ENCODE data around the gene ZNF865. TPM values are rescaled to one million over a fixed set of nuclear protein-coding genes. Genes with fewer than 3 reads are reported as not detected.

The ZNF865 gene
- total RNA-seq, 2 experiments from 2014 or later: 3.0 to 11.3 TPM

DNA sequence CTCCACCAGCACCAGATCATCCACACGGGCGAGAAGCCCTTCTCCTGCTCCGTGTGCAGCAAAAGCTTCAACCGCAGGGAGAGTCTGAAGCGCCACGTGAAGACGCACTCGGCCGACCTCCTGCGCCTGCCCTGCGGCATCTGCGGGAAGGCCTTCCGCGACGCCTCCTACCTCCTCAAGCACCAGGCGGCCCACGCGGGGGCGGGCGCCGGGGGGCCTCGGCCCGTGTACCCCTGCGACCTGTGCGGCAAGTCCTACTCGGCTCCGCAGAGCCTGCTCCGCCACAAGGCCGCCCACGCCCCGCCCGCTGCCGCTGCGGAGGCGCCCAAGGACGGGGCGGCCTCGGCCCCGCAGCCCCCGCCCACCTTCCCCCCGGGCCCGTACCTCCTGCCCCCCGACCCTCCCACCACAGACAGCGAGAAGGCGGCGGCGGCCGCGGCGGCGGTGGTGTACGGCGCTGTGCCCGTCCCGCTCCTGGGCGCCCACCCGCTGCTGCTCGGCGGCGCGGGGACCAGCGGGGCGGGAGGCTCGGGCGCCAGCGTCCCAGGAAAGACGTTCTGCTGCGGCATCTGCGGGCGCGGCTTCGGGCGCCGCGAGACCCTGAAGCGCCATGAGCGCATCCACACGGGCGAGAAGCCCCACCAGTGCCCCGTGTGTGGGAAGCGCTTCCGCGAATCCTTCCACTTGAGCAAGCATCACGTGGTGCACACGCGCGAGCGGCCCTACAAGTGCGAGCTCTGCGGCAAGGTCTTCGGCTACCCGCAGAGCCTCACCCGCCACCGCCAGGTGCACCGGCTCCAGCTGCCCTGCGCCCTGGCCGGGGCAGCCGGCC, 9.5 kb downstream of the ZNF865 start:
- no TSS peak for BruUV-seq (replicated peaks)
- Histone ChIP-seq H3K9me3 (ENCODE audit: low read length) (no peaks in the 10 kb centered on the region), H2AFZ (ENCODE audit: low read length) (no peak overlapping the region), H3K4me3 (ENCODE audit: low read depth, low read length, poor library complexity, severe bottlenecking) (no peak overlapping the region), H3K79me2 (ENCODE audit: insufficient read depth, low read depth, low read length) (no peaks in the 10 kb centered on the region), H3K9me2 (ENCODE audit: insufficient read depth, low read length) (no peaks in the 10 kb centered on the region), H3K27ac (ENCODE audit: low read depth, low read length, poor library complexity, severe bottlenecking) (no peak overlapping the region), H3K36me3 (ENCODE audit: insufficient read depth, low read length) (peaks cover 39% of the 10 kb centered on the region), H3K4me2 (ENCODE audit: low read length) (no peak overlapping the region), H4K20me1 (ENCODE audit: insufficient read depth, low read length) (no peaks in the 10 kb centered on the region), H3K4me1 (ENCODE audit: insufficient read depth, low read length, poor library complexity, severe bottlenecking) (no peaks in the 10 kb centered on the region)
- TF ChIP-seq, protein P1, sequence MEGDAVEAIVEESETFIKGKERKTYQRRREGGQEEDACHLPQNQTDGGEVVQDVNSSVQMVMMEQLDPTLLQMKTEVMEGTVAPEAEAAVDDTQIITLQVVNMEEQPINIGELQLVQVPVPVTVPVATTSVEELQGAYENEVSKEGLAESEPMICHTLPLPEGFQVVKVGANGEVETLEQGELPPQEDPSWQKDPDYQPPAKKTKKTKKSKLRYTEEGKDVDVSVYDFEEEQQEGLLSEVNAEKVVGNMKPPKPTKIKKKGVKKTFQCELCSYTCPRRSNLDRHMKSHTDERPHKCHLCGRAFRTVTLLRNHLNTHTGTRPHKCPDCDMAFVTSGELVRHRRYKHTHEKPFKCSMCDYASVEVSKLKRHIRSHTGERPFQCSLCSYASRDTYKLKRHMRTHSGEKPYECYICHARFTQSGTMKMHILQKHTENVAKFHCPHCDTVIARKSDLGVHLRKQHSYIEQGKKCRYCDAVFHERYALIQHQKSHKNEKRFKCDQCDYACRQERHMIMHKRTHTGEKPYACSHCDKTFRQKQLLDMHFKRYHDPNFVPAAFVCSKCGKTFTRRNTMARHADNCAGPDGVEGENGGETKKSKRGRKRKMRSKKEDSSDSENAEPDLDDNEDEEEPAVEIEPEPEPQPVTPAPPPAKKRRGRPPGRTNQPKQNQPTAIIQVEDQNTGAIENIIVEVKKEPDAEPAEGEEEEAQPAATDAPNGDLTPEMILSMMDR (conservative IDR thresholded peaks at IDR 0.05; ENCODE audit: low read length): no peak
- ChIA-PET POLR2A (no interaction called here), CTCF (ENCODE audit: unreplicated experiment) (no interaction called here)
- intact Hi-C loops (cut with micrococcal nuclease; ENCODE audit: unreplicated experiment): no loop called here
- no peak for DNase-seq (ENCODE audit: low spot score)

DNA sequence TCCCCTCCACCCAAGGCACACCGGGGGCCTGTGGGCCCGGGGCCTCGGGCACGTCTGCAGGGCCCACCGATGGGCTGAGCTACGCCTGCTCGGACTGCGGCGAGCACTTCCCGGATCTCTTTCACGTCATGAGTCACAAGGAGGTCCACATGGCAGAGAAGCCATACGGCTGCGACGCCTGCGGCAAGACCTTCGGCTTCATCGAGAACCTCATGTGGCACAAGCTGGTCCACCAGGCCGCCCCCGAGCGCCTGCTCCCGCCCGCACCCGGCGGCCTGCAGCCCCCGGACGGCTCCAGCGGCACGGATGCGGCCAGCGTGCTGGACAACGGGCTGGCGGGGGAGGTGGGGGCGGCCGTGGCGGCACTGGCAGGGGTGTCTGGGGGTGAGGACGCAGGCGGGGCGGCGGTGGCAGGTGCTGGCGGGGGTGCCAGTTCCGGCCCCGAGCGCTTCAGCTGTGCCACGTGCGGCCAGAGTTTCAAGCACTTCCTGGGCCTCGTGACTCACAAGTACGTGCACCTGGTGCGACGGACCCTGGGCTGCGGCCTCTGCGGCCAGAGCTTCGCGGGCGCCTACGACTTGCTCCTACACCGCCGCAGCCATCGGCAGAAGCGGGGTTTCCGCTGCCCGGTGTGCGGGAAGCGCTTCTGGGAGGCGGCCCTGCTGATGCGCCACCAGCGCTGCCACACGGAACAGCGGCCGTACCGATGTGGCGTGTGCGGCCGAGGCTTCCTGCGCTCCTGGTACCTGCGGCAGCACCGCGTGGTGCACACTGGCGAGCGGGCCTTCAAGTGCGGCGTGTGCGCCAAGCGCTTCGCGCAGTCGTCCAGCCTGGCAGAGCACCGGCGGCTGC, 10.3 kb downstream of the ZNF865 start:
- no peak overlapping the region for H3K27ac ChIP-seq (ENCODE audit: low read depth, low read length, poor library complexity, severe bottlenecking)
- DNase-seq (ENCODE audit: low spot score): no peak
- no peaks in the 10 kb centered on the region for H3K79me2 ChIP-seq (ENCODE audit: insufficient read depth, low read depth, low read length)
- H3K9me3 ChIP-seq (ENCODE audit: low read length): no peaks in the 10 kb centered on the region
- CTCF ChIA-PET (ENCODE audit: unreplicated experiment): no interaction called here
- POLR2A ChIA-PET: no interaction called here
- H3K36me3 ChIP-seq (ENCODE audit: insufficient read depth, low read length): peaks cover 40% of the 10 kb centered on the region
- intact Hi-C loops (cut with micrococcal nuclease; ENCODE audit: unreplicated experiment): no loop called here
- H3K4me1 ChIP-seq (ENCODE audit: insufficient read depth, low read length, poor library complexity, severe bottlenecking): no peaks in the 10 kb centered on the region
- H3K4me3 ChIP-seq (ENCODE audit: low read depth, low read length, poor library complexity, severe bottlenecking): no peak overlapping the region
- no peaks in the 10 kb centered on the region for H3K9me2 ChIP-seq (ENCODE audit: insufficient read depth, low read length)
- H3K4me2 ChIP-seq (ENCODE audit: low read length): no peak overlapping the region
- TF ChIP-seq EZH2phosphoT487 (IDR thresholded peaks at IDR 0.05; ENCODE audit: borderline replicate concordance, low read depth, low read length): no peak
- TF ChIP-seq, protein P1 (conservative IDR thresholded peaks at IDR 0.05; ENCODE audit: low read length): no peak
- no TSS peak for BruUV-seq (replicated peaks)
- no peak overlapping the region for H2AFZ ChIP-seq (ENCODE audit: low read length)
- H4K20me1 ChIP-seq (ENCODE audit: insufficient read depth, low read length): no peaks in the 10 kb centered on the region

All from OCI-LY7 (cell line).